ENCODE results near the gene STXBP6.
"Not testable (repeated sequence)": the region's sequence is repeated elsewhere in the genome, so short reads cannot be mapped to it uniquely, and the experiment has no call there.

The STXBP6 gene

DNA sequence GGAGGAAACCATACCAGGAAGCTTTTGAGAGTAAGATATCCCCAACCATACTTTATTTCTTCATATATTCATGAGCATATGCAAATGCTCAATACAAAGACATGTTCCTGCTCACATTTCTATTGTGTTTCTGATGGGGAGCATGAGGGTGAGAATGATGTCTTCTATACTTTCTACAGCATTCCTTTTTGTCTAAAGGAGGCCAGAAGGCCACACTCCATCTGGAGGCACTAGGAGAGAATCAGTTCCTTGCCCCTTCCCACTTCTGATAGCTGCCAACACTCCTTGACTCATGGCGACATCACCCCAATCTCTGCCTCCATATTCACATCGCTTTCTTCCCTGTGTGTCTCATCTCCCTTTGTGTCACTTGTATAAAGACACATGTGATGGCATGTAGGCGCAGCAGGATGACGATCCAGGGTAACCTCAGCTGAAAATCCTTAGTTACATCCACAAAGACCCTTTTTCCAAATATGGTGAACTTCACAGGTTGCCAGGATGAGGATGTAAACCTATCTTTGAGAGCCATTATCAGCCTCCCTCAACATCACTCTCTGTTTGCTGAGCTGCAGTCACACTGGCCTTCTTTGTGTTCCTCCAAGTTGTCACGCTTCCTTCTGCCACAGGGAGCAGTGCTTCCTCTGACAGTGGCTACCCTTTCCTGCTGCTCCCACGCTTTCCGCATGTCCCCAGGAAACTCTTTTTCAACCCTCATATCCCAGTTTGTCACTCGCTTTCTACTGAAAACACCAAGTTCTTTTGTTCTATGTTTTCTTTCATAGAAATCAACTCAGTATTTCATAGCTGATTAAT is 96.9 kb downstream of the STXBP6 start:
- DNase-seq, result no peak

DNA sequence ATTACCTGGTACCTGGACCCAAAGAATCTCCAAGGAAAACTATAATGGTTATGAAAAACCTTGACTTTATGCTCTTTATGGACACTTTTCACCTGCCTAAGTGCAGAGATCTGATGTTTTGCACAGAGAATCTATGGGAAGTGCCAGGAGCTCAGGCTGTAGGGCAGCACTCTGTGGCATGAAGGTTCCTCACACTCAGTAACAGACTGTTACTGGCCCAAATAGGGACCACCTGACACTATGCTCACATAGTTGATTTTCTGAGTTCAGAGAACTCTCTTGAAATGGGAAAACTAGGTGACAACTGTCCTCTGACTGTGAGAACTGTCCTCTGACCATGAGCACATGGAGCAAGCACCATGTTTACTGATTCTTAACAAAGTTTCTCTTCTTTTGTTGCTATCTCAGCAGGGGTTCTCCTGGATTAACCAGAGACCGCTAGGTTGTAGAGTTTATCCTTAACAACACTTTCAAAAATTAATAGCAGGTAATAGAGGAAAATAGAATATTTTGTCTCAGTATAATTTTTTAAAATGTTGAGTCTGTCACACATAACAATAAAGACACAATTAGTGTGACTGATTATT is 101.6 kb downstream of the STXBP6 start:
- no peak for DNase-seq

DNA sequence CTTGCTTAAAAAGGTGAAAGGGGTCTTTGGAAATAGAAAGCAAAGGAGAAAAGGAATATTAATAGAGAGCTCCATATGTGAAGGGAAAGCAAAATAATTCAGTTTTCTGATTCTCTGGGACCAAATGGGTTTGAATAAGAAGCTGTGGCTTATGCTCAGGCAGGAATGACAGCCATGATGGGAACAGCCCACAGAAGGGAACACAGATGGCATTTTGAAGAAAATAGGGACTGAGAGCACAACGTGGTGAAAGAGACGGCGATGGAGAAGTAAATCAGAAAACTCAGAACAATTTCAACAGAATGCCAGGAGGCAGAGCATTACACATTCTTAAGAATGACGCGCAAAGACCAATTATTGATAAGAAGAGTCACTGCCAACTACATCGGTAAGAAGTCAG is 102.8 kb downstream of the STXBP6 start:
- no peak for DNase-seq

DNA sequence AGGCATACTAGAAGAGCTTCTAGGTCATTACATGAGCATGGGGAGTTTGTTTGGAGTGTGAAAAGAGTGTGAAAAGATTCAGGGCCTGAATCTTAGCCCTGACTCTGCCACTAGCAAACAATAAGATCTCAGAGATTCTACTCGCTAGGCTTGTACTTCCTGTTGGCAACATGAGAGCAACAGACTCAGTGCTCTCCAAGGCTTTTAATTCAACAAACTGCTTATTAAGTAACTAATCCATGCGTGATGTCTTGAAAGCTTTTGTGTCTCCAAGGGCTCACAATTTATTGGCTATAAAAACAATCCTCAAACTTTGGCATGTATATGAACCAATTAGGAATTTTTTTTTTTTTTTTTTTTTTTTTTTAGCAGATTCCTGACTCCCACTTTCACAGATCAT is 105.1 kb downstream of the STXBP6 start:
- no peak for DNase-seq

DNA sequence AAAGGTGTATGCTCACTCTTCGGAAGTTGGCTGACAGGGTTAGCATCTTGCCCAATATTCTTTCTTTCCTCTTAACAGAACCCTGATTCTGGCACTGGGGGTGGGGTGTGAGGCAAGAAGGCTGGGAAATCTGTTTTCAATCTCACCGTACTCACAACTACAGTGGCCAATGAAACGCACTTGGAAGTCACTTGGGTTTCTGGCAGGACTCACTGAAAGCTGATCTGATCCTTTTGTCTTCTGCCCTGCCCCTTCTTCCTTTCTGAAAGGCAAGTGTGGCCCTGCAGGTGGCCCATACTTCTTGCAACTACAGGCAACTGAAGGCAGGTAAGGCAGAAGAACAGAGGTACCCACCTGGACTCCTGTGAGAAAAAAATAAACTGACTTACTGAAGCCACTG is 106.9 kb downstream of the STXBP6 start:
- peak; percentile 58 for DNase-seq

DNA sequence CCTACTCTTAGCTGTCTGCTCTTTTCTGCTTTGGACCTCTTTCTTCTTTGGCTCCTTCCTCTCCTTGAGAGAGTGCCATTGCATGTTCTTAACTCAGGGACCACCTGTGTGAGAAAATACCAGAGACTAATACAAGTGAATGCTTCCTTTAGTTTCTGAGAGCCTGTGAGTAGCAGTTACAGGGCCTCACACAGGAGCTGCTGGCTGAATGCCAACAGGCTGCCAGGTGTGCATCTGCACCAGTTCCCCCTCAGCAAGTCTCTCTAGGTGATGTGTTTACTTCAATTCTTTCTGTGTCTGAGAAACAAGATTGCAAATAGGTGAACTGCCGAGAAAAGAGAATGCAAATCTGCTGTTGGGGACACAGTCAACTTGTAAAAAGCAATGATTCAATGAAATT is 108.2 kb downstream of the STXBP6 start:
- DNase-seq, result no peak

DNA sequence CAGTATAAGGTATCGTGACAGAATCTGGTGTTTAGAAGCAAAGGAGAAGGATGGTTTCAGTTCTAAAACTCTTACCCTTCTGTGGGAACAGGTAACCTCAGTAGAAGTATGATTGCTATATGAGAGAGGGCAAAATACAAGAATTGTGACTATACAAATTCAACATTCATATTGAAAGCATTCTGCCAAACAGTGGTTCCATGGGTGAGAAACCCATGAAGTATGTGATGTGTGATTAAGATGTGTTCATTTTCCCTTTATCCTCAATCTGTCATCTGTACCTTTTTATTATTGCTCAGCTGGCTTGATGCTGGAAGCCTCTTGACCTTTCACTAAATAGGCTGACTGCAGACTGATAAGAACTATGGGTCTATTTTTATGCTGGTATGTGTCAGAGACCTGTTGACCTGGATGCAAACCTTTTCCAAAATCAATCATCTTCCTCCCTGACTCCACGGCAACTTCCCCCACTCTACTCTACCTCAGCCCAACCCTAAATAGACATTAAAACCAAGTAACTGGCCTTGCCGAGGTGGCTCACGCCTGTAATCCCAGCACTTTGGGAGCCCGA is 109.6 kb downstream of the STXBP6 start:
- no peak for DNase-seq

DNA sequence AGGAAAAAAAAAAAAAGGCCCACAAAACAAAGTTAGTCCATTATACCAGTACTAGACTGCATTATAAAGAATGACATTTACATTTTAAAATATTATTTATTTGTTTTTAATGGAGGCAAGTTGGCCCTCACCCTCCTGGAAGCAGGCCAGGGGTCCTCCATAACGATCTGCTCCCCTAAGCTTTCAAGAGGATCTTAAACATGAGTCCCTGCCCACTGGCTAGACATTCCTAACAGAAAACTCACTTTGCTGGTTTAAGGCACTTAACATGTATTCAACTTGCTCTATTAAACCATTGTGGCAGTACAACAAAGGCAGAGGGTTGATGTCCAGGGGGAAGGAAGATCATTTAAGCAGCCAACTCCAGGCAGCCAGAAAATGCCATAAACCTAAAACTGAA is 111.4 kb downstream of the STXBP6 start:
- DNase-seq, result no peak

DNA sequence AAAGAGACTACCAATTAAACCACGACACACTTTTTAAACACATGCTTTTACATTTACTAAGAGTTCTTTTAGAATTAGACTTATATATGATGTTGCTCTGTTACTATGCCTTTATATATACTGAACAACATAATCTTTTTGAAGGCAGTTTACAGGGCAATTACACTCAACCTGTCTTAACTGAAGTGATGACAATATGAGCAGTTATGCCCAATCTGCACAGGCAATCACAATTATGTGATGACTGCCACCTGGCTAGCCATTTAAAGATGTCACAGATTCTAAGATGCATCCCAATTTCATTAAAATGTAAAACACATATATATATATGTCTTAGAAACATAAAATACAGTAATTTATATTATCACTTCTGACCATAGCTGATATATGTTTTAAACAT is 112.6 kb downstream of the STXBP6 start:
- DNase-seq, result no peak

DNA sequence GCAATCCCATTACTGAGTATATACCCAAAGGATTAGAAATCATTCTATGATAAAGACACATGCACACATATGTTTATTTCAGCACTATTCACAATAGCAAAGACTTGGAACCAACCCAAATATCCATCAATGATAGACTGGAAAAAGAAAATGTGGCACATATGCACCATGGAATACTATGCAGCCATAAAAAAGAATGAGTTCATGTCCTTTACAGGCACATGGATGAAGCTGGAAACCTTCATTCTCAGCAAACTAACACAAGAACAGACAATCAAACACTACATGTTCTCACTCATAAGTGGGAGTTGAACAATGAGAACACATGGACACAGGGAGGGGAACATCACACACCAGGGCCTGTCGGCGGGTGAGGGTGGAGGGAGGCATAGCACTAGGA is 113.2 kb downstream of the STXBP6 start:
- DNase-seq, result not testable (repeated sequence)

DNA sequence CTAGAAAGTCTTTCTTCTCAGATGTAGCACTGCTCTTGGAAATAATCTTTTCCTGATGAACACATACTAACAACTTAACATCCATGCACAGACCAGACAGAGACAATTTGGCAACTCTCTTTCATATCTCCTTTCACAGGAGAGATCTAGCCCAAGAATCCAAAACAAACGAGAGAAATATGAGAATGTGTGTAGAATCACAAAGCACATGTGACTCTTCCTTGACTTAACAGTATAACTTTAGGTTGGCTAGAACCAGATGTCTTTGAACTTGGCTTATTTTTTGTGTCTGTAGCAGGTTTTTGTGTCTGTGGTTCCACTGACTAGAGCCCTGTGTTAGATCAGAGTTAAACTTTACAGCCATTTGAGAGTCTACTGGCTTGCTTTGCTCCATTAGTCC is 114.2 kb downstream of the STXBP6 start:
- no peak for DNase-seq

DNA sequence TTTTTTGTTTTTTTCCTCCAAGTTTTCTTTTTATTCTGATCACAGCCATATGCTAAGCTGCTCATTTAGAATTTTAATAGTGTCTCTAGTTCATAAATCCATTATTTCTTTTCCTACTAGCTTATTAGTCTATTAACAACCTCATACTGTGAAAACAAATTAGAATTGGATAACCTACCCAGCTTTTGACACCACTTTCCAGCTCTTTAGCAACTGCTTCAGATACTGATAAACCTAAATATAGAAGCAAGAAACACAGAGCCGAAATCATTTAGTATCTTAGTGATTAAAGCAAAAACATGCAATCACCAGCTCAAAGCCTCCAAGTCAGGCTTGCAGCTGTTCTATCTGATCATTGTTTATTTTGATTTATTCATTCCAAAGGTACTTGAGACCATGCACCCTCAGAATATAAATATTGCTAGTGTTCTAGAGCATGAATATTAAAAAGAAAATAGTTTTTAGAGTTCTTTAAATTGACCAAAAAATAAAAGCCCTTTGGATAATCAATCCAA is 121.5 kb downstream of the STXBP6 start:
- no peak for DNase-seq

DNA sequence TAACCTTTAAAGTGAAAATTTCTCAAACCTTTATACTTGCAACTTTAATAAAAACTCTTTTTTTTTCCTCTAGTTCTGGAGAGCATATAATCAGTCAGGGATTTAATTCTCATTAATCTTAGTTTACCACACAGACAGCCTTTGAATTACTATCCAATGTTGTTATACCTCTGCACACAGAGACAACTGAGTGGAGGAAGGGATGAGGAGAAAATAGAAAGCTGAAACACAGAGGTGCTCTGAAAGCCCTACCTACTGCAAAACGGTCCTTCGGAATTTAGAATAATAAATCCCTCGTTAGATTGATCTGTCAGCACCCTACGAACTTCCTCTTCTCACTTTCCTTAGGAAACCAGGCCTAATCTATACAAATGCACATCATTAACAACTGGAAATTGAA is 122.1 kb downstream of the STXBP6 start:
- no peak for DNase-seq

DNA sequence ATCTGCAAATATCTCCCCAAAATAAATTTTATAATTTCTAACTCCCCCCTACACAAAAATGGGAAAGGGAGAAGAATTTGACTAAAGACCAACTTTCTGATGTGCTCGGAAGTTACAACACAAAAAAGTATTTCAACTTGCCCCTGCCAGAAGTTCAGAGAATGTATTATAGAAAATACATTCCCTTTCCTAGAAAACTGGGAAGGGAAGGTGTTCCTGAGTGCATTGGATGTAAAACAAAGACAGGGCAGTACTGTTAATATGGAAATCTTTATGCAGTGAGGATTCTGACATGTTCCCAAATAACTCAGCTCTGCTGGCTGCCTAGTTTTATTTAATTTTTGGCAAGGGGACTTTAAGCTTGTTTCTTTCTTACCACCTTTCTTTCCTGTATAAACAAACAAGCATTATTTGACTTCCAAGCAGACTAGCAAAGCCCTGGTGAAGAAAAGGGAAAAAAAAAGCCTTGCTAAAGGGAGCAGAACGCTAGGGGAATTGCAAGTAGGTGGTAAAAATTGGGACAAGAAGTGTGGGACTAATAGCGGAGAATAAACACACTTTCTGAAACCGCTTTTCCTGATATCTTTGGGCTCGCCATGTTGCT is 124.1 kb downstream of the STXBP6 start:
- no peak for DNase-seq

DNA sequence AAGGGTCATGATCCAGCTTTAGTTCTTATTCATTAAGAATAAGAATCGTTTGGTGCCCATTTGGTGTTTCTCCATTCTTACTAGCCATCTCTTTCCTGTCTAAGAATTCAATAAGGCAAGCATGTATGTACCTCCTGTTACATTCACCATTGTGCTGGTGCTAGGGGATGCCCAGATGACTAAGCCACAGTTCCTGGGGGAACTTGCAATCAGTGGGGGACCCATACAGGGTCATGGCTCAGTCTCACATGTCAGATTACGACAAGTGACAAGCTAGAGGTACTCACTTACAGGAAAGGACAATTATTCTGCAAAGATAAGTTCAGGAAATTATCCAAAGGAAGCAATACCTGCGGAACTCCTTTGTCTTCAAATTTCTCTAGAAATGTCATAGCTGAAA is 125.4 kb downstream of the STXBP6 start:
- no peak for DNase-seq

DNA sequence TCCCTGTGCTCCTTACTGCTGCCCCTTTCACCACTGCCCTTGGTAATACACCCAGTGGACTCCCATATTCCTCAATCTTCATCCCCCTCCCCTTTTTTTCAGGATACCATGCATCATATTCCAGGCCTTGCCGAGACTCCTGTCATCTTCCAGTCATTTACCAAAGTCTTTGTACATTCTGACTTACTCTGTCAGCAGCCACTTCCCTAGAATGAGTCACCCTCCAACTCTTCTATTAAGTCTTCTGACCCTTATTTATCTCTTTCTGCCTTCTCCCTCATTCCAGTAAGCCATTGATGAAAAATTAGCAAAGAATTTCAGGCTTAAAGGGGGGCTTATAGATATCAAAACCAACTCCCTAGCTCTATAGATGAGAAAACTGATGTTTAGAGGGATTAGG is 128.0 kb downstream of the STXBP6 start:
- peak; percentile 75 for DNase-seq

DNA sequence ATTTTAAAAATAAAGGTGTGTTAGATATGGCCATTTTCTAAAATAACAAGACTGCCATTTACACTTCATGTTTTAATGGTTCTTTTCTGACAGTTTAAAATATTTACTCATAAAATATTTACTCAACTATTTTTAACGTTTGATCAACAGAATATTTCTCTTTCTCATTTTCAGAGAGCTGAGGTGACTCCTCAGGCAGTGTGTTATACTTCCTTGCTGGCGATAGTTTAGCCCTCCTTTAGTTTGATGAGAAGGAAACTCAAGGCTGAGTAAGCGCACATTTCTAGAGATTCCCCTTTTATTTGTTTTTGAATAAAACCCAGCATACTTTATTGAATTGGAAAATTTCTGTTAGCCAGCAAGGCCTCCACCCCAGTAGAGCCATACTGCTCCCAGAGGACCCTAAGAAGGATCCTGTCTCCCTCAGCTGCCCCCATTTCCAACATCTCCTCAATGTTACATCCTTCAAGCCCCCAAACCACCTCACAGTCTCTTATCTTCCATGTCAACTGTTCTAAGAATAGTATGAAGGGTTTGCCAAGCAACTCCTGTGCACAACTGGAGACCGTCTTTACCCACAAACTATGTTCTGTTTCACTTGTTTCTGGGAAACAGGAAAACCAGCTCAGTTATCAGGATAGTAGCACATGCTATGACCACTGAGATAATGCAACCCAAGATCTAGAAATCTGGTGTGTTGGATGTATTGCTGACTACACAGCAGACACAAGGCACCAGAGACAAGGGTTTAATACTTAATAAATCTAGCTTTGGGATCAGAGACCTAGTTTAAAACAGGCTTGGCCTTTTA is 129.5 kb downstream of the STXBP6 start:
- DNase-seq, result no peak

DNA sequence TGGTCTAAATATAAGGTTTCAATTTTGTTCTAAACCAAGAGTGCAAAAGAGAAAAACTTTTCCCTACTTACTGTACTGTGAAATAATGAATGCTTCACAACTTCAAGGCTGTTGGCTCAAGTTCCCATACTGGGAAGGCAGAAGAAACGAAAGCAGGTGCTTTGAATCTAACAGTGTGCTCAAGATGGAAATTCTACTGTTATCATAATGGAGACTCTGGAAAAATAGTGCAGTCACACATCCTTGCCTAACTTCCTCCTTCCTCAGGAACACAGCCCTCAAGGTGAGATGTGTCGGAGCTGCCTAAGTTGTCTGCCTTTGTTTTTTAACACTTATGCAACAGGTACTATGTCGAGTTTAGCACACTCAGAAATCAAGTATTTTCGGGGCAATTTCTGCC is 131.1 kb downstream of the STXBP6 start:
- DNase-seq, result no peak

DNA sequence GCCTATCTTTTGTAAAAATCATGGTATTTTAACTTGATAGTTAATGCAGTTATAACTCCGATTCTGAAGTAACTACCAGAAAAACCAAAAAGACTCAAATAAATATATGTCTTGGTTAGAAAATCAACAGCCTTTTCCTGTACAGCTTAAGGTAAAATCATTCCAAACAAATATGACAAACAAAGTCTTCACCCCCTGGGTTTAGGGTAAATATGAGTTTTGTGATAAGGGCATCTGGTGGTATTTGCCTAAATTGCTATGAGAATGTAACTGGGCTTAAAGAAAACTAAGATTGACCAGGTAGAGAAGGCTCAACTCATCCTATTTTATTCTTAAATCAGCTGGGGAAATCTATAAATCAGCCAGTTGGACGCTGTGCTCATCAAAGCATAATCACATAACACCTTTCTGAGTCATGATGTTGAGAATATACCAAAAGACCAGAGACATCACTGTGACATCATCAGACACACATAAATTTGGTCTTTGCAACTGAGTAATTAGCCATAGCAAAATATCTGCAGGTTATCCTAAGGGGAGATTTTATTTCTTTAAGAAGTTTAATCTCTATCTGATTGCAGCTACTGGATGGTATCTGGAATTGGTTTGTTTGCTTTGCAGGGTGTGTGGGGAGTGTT is 133.9 kb downstream of the STXBP6 start:
- no peak for DNase-seq

DNA sequence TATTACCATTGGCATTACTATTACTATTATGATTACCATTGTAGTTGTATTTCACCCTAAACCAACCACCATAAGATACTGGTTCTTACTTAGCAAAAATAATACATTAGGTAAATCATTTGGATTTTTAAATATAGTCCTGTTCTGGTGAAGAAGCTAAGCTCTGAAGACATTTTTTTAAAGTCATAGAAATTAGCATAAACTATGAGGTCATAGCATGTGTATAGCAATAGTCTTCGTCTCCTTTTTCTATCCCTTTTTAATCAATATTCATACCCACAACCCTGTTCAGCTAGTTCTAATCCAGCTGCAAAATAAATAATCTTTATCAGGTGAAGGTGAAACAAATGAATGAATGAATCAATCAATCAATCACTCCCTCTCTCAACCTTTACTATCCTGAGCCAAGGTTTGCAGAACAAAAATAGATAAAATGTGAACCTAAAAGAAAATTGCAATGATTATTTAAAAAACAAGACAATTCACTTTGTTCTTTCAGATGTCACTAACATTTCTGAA is 134.5 kb downstream of the STXBP6 start:
- no peak for DNase-seq

DNA sequence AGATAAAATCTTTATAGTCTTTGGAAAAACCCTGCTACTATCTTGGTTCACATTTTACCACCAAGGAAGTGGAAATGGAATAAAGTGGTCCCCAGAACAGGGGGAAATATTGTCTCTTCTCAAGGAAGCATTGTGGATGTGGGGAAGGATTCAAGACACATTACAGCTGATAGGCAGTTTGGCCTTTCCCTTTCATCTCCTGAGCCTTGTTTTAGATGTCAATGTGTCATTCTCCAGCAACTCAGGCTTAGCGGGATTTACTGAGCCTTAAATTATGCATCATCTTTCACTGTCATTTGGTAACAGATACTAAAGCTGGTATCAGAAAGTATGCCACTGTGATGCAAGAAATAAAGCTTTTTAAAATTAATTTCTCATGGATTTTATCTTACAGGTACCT is 136.2 kb downstream of the STXBP6 start:
- DNase-seq, result no peak

DNA sequence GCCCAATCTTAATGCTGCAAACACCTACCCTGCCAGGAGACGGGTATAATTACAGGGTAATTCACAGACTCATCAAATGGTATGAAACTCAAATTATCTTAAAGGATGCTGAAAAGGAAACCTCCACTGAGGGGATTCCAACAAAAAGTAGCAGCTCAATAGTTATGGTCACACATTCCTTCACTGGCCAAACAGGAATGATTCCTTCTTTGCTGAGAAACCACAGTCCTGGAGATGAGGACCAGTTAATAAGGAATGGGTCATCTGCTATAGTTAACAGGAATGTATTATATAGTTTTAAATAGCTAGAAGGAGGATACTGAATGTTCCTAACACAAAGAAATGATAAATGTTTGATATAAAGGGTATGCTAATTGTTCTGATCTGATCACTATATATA is 136.9 kb downstream of the STXBP6 start:
- DNase-seq, result peak; percentile 19

Data from fibroblast of skin of right quadriceps (primary cell).